Gastrocnemius medialis (tissue), 4 donors: ENCODE results near the gene C1GALT1.

Source experiments
- POLR2A ChIP-seq, 2 donors: fragments of 450-650 bp; IDR thresholded peaks; one replicate each; pipeline ENCODE4 v1.6.1; 2017; ENCODE audit warnings: antibody characterized with exemption in 2 of 2, mild to moderate bottlenecking in 2 of 2, moderate library complexity in 2 of 2
- TF ChIP-seq, protein P1 (sequence below), 5 experiments: fragments of 450-650 bp in 3 of 5; fragments of 200-600 bp in 2 of 5; sonication (generic) in 2 of 5; IDR thresholded peaks in 4 of 5; conservative IDR thresholded peaks in 1 of 5; 1 replicate in 4 of 5; 2 replicates in 1 of 5; pipeline ENCODE4 v1.5.1; 2016 to 2019; ENCODE audit warnings: antibody characterized with exemption in 5 of 5, mild to moderate bottlenecking in 3 of 5, moderate library complexity in 3 of 5

DNA sequence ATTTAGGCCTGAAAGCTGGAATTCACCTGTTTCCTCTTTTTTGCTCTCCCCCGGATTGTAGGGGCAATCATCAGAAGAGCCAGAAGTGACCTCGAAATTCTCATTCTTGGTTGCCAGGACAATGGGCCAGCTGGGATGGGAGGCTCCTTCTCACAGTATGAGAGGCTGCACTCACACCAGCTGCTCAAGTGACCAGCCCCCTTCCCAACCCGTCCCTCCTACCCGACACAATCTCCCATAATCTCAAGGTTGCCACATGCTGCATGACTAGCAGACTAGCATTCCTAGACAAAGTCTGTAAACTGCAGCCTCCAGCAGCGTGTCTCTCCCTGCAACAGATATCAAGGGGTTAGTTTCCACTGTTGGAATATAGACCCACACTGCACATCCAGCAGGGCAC, 110.3 kb downstream of the C1GALT1 start:
- TF ChIP-seq, protein P1, sequence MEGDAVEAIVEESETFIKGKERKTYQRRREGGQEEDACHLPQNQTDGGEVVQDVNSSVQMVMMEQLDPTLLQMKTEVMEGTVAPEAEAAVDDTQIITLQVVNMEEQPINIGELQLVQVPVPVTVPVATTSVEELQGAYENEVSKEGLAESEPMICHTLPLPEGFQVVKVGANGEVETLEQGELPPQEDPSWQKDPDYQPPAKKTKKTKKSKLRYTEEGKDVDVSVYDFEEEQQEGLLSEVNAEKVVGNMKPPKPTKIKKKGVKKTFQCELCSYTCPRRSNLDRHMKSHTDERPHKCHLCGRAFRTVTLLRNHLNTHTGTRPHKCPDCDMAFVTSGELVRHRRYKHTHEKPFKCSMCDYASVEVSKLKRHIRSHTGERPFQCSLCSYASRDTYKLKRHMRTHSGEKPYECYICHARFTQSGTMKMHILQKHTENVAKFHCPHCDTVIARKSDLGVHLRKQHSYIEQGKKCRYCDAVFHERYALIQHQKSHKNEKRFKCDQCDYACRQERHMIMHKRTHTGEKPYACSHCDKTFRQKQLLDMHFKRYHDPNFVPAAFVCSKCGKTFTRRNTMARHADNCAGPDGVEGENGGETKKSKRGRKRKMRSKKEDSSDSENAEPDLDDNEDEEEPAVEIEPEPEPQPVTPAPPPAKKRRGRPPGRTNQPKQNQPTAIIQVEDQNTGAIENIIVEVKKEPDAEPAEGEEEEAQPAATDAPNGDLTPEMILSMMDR (IDR thresholded peaks at IDR 0.05 in 4 of 5, conservative IDR thresholded peaks at IDR 0.05 in 1 of 5): no peak
- no peak for TF ChIP-seq POLR2A (IDR thresholded peaks at IDR 0.05)
